ENCODE results near the gene PIM1. TPM values are rescaled to one million over a fixed set of nuclear protein-coding genes. Genes with fewer than 3 reads are reported as not detected.

PIM1 gene
- total RNA-seq, 1 donor from 2014 or later = 56.8 TPM

DNA sequence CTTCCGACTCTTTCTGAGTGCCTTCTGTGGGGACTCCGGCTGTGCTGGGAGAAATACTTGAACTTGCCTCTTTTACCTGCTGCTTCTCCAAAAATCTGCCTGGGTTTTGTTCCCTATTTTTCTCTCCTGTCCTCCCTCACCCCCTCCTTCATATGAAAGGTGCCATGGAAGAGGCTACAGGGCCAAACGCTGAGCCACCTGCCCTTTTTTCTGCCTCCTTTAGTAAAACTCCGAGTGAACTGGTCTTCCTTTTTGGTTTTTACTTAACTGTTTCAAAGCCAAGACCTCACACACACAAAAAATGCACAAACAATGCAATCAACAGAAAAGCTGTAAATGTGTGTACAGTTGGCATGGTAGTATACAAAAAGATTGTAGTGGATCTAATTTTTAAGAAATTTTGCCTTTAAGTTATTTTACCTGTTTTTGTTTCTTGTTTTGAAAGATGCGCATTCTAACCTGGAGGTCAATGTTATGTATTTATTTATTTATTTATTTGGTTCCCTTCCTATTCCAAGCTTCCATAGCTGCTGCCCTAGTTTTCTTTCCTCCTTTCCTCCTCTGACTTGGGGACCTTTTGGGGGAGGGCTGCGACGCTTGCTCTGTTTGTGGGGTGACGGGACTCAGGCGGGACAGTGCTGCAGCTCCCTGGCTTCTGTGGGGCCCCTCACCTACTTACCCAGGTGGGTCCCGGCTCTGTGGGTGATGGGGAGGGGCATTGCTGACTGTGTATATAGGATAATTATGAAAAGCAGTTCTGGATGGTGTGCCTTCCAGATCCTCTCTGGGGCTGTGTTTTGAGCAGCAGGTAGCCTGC is 4.8 kb downstream of the PIM1 start:
- peak overlapping the region; percentile 11 for H3K27ac ChIP-seq
- peaks cover 40% of the 10 kb centered on the region for H3K36me3 ChIP-seq
- peak overlapping the region; percentile 99 for H3K4me3 ChIP-seq
- peaks cover 44% of the 10 kb centered on the region for H3K4me1 ChIP-seq
- DNase-seq (no peak), ATAC-seq (no peak)
- no peaks in the 10 kb centered on the region for H3K27me3 ChIP-seq (ENCODE audit: low read depth)
- no peaks in the 10 kb centered on the region for H3K9me3 ChIP-seq
- TF ChIP-seq CTCF (IDR thresholded peaks at IDR 0.05) = no peak
- intact Hi-C loops (cut with DNase I) = loop anchor here (10.0 kb wide), 1 partner anchor 120 kb away; no protein-coding TSS in a partner anchor

- peaks cover 44% of the 10 kb centered on the region for H3K4me1 ChIP-seq
- no peaks in the 10 kb centered on the region for H3K9me3 ChIP-seq
- H3K27ac ChIP-seq = peak overlapping the region; percentile 11
- TF ChIP-seq CTCF (IDR thresholded peaks at IDR 0.05) = no peak
- no peak for ATAC-seq
- no peaks in the 10 kb centered on the region for H3K27me3 ChIP-seq (ENCODE audit: low read depth)
- no peak for DNase-seq
- peak overlapping the region; percentile 99 for H3K4me3 ChIP-seq
- intact Hi-C loops (cut with DNase I) = loop anchor here (10.0 kb wide), 1 partner anchor 121 kb away; no protein-coding TSS in a partner anchor
- peaks cover 40% of the 10 kb centered on the region for H3K36me3 ChIP-seq
Observed at GRCh38 chr6:37175332-37176267, 5.6 kb downstream of the PIM1 start.

DNA sequence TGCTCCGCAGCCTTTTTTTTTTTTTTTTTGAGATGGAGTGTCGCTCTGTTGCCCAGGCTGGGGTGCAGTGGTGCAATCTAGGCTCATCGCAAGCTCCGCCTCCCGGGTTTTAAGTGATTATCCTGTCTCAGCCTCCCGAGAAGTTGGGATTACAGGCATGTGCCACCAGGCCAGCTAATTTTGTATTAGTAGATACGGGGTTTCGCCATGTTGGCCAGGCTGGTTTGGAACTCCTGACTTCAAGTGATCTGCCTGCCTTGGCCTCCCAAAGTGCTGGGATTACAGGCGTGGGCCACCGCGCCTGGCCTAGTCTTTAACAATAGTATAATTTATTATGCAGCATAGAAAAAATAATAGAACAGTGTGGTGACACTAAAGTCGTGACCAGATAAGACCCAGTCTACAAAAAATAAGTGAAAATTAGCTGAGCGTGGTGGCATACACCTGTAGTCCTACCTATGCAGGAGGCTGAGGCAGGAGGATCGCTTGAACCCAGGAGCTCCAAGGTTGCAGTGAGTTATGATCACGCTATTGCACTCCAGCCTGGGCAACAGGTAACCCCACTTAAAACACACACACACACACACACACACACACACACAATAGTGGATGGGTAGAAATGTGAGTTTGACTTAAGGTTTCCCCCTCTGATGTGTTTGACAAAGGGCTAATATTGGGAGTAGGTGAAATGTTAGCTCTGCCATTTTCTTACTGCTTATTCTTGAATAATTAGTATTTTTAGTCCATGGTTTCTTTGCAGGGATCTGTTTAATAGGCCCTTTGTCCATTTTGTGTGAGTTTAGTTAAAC is 6.5 kb downstream of the PIM1 start:
- Histone ChIP-seq H3K36me3 (peaks cover 40% of the 10 kb centered on the region), H3K4me1 (peaks cover 44% of the 10 kb centered on the region), H3K27me3 (ENCODE audit: low read depth) (no peaks in the 10 kb centered on the region), H3K4me3 (no peak overlapping the region), H3K9me3 (no peaks in the 10 kb centered on the region), H3K27ac (no peak overlapping the region)
- TF ChIP-seq CTCF (IDR thresholded peaks at IDR 0.05) = no peak
- no peak for DNase-seq
- intact Hi-C loops (cut with DNase I) = loop anchor here (10.0 kb wide), 1 partner anchor 122 kb away; no protein-coding TSS in a partner anchor
- ATAC-seq = no peak

DNA sequence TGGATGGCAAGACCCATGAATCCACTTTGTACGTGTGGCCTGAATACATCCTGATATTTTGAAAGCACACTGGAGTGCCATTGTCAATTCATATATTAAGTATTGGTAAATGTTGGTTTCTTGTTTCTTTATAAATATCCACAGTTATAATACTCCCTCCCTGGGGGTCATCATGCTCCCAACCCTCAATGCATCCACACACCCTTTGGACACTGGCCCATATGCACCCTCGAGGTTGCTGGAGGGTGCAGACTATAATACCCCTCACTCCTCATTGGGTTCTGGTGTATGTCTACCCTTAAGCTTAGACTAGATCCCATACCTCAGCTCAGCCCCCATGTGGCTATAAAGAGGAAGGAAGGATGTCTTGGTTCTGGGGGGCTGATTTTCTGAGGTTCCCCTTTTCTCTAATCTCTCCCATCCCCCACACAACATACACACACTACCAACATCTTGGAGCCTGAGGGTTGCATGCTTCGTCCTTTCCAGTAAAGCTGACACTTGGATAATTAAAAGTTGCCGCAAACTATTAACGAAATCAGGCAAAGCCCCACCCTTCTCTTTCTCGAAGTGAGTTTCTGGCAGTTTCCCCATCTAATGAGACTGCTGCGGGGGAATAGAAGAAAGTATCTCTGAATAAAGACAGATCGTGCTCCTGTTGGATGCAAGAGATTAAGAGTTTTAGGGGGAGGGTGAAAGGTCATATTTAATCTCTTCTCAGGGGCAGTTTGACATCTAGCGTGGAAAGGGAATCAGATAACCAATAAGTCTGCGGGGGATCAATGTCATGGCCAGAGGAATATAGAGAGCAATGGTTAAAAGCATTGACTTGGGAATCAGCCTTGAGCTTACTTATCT is 7.4 kb downstream of the PIM1 start:
- peak; percentile 18 to 44 for ATAC-seq
- TF ChIP-seq CTCF (IDR thresholded peaks at IDR 0.05) = no peak
- H3K4me3 ChIP-seq = no peak overlapping the region
- DNase-seq = no peak
- intact Hi-C loops (cut with DNase I) = loop anchor here (10.0 kb wide), 1 partner anchor 123 kb away; no protein-coding TSS in a partner anchor
- no peak overlapping the region for H3K27ac ChIP-seq
- H3K27me3 ChIP-seq (ENCODE audit: low read depth) = no peaks in the 10 kb centered on the region
- no peaks in the 10 kb centered on the region for H3K9me3 ChIP-seq
- peaks cover 48% of the 10 kb centered on the region for H3K4me1 ChIP-seq
- peaks cover 40% of the 10 kb centered on the region for H3K36me3 ChIP-seq

Measured in lower lobe of right lung (tissue), 2 donors.